IMR-90 (cell line): ENCODE data around the gene FN1. TPM values are rescaled to one million over a fixed set of nuclear protein-coding genes. Genes with fewer than 3 reads are reported as not detected.

Experiments used
- ATAC-seq: fragments of 200-7000 bp; cut with Tn5 transposase; 2 replicates; pipeline ENCODE4 v1.9.1; 2020; ENCODE audit warnings: low read depth, mild to moderate bottlenecking, moderate library complexity
- BruUV-seq: library from RNA; stranded (reverse); fragments of 400-500 nt; replicated peaks from 2 replicates; lab custom pipeline; 2021; lab: Mats Ljungman, UMichigan
- CTCF ChIA-PET: fragments of 300-600 bp; formaldehyde crosslinking; extraction: SDS; loops from one replicate; lab custom pipeline; 2021; ENCODE audit warnings: antibody characterized with exemption; lab: Yijun Ruan, JAX
- POLR2A ChIA-PET: fragments of 300-600 bp; sonication (Branson Sonifier 250); formaldehyde crosslinking; loops from one replicate; lab custom pipeline; 2022; ENCODE audit warnings: antibody characterized with exemption; ENCODE audit not compliant: unreplicated experiment; lab: Charles Lee
- DNase-seq: peaks from one replicate; pipeline ENCODE4 v3.0.0; 2013
- H2AFZ ChIP-seq: replicated peaks from 2 replicates; pipeline ENCODE3; 2013; ENCODE audit warnings: low read length, mild to moderate bottlenecking; ENCODE audit not compliant: poor library complexity
- H2AK5ac ChIP-seq: 2 replicates; pipeline ENCODE4 v1.6.1; 2013; ENCODE audit warnings: low read depth, low read length, inconsistent platforms
- H2AK9ac ChIP-seq: replicated peaks from 2 replicates; pipeline ENCODE3; 2013; ENCODE audit warnings: mild to moderate bottlenecking, low read depth, low read length, moderate library complexity; ENCODE audit not compliant: poor library complexity
- H2BK120ac ChIP-seq: 2 replicates; pipeline ENCODE4 v1.6.1; 2013; ENCODE audit warnings: low read depth, low read length, inconsistent platforms
- H2BK15ac ChIP-seq: 3 replicates; pipeline ENCODE4 v1.6.1; 2013; ENCODE audit warnings: low read depth, low read length, inconsistent platforms
- H2BK20ac ChIP-seq: 2 replicates; pipeline ENCODE4 v1.6.1; 2013; ENCODE audit warnings: low read depth, mild to moderate bottlenecking, inconsistent platforms, low read length, moderate library complexity
- H2BK5ac ChIP-seq: 2 replicates; pipeline ENCODE4 v1.6.1; 2013; ENCODE audit warnings: mild to moderate bottlenecking, low read depth, low read length, inconsistent platforms; ENCODE audit not compliant: poor library complexity, severe bottlenecking
- H3K14ac ChIP-seq: replicated peaks from 2 replicates; pipeline ENCODE4 v1.6.1; 2013; ENCODE audit warnings: low read depth, low read length, inconsistent platforms
- H3K18ac ChIP-seq: 2 replicates; pipeline ENCODE4 v1.6.1; 2013; ENCODE audit warnings: low read depth, low read length, control low read depth
- H3K23ac ChIP-seq: 2 replicates; pipeline ENCODE4 v1.6.1; 2013; ENCODE audit warnings: low read depth, low read length, inconsistent platforms
- H3K27ac ChIP-seq: 2 replicates; pipeline ENCODE4 v1.5.1; 2013; ENCODE audit warnings: mild to moderate bottlenecking, control low read depth, low read length; ENCODE audit not compliant: insufficient read depth
- H3K27me3 ChIP-seq: 2 replicates; pipeline ENCODE4 v1.6.1; 2013; ENCODE audit warnings: low read length; ENCODE audit not compliant: control insufficient read depth, insufficient read depth
- H3K36me3 ChIP-seq: 2 replicates; pipeline ENCODE4 v1.6.1; 2013; ENCODE audit warnings: low read length, mixed read lengths; ENCODE audit not compliant: control insufficient read depth, insufficient read depth
- H3K4ac ChIP-seq: 2 replicates; pipeline ENCODE4 v1.6.1; 2013; ENCODE audit warnings: low read depth, low read length, inconsistent platforms
- H3K4me1 ChIP-seq: 2 replicates; pipeline ENCODE4 v1.6.1; 2013; ENCODE audit warnings: low read length, mixed read lengths; ENCODE audit not compliant: control insufficient read depth, insufficient read depth
- H3K4me2 ChIP-seq: 2 replicates; pipeline ENCODE4 v1.6.1; 2013; ENCODE audit warnings: low read depth, mild to moderate bottlenecking, control low read depth, low read length, moderate library complexity
- H3K4me3 ChIP-seq: 2 replicates; pipeline ENCODE4 v1.5.1; 2013; ENCODE audit warnings: low read depth, mild to moderate bottlenecking, control low read depth, low read length, moderate library complexity; ENCODE audit not compliant: insufficient read depth
- H3K56ac ChIP-seq: 2 replicates; pipeline ENCODE4 v1.6.1; 2013; ENCODE audit warnings: low read length, inconsistent platforms; ENCODE audit not compliant: insufficient read depth; ENCODE audit errors: extremely low read depth
- H3K79me1 ChIP-seq, 2 experiments: 2 replicates each; pipeline ENCODE4 v1.6.1; 2013; ENCODE audit warnings: low read length in 2 of 2, inconsistent platforms in 1 of 2, low read depth in 1 of 2
- H3K9ac ChIP-seq: 2 replicates; pipeline ENCODE4 v1.6.1; 2013; ENCODE audit warnings: low read depth, low read length, control low read depth
- H3K9me1 ChIP-seq: 2 replicates; pipeline ENCODE4 v1.6.1; 2013; ENCODE audit warnings: low read length, inconsistent platforms; ENCODE audit not compliant: insufficient read depth
- H3K9me3 ChIP-seq: 2 replicates; pipeline ENCODE4 v1.6.1; 2013; ENCODE audit warnings: low read length; ENCODE audit not compliant: control insufficient read depth, insufficient read depth
- H4K20me1 ChIP-seq: 2 replicates; pipeline ENCODE4 v1.6.1; 2013; ENCODE audit warnings: low read length, inconsistent platforms; ENCODE audit not compliant: insufficient read depth
- H4K5ac ChIP-seq: 2 replicates; pipeline ENCODE4 v1.6.1; 2013; ENCODE audit warnings: mild to moderate bottlenecking, low read depth, low read length, control low read depth
- H4K8ac ChIP-seq, 2 experiments: 2 replicates each; pipeline ENCODE4 v1.6.1; 2013; ENCODE audit warnings: low read depth in 2 of 2, low read length in 2 of 2, control low read depth in 1 of 2, inconsistent platforms in 1 of 2
- H4K91ac ChIP-seq: 2 replicates; pipeline ENCODE4 v1.6.1; 2013; ENCODE audit warnings: low read depth, low read length, inconsistent platforms; ENCODE audit not compliant: insufficient read depth
- CHD1 ChIP-seq: IDR thresholded peaks from 2 replicates; pipeline ENCODE4 v1.6.1; 2012; ENCODE audit warnings: low read depth, low read length, improper control_type of control experiment
- MXI1 ChIP-seq: IDR thresholded peaks from 2 replicates; pipeline ENCODE4 v1.6.1; 2012; ENCODE audit warnings: low read depth, mild to moderate bottlenecking, low read length, moderate library complexity, borderline replicate concordance
- POLR2A ChIP-seq: IDR thresholded peaks from 2 replicates; pipeline ENCODE4 v1.6.1; 2012; ENCODE audit warnings: mild to moderate bottlenecking, low read depth, low read length
- WGBS, 2 experiments: methylation state at CpG; one replicate each; pipeline versions ENCODE4 v1.1.5 to v1.1.7; 2013; ENCODE audit warnings: missing lambda C conversion rate in 2 of 2; ENCODE audit not compliant: insufficient read length in 1 of 2; ENCODE audit errors: extremely low coverage in 2 of 2; 5-methylcytosine and 5-hydroxymethylcytosine counted together
- dilution Hi-C: fragments of 300-500 bp; cut with HindIII; formaldehyde crosslinking; loops from one replicate; pipeline ENCODE4 v1.14.3; 2018; ENCODE audit warnings: low sequenced_read_pairs; ENCODE audit not compliant: unreplicated experiment
- in situ Hi-C: fragments of 300-500 bp; cut with MboI; formaldehyde crosslinking; loops from 3 replicates; pipeline ENCODE4 v1.14.3; 2019; ENCODE audit warnings: low sequenced_read_pairs, inconsistent platforms, mixed read lengths
- intact Hi-C: fragments of 100-400 bp; cut with micrococcal nuclease; formaldehyde crosslinking; loops from 2 replicates; pipeline ENCODE4 v1.10.0; 2022
- polyA plus RNA-seq, 3 experiments: library from polyadenylated mRNA; depleted of rRNA; stranded (reverse); fragments of >200 nt; gene quantifications; 2 replicates each; pipeline ENCODE4 v1.2.3, GENCODE V29; 2012; ENCODE audit warnings: low replicate concordance in 1 of 3
- total RNA-seq: library from RNA; depleted of rRNA; stranded (reverse); fragments of >200 nt; gene quantifications from 2 replicates; pipeline ENCODE4 v1.2.3, GENCODE V29; 2012

Gene FN1
- total and polyA plus RNA-seq, 2 of the 4 experiments (the other 2 are of a cell fraction) = 8,243 to 13,004 TPM

- Histone ChIP-seq H3K18ac (peak overlapping the region; percentile 62), H3K4me1 (peaks cover 8% of the 10 kb centered on the region), H4K20me1 (peaks cover 9% of the 10 kb centered on the region), H3K4me2 (peak overlapping the region; percentile 63), H3K9me1 (peaks cover 13% of the 10 kb centered on the region), H4K8ac (peak overlapping the region; percentile 72 to 90), H4K91ac (peak overlapping the region; percentile 47), H2AK5ac (peak overlapping the region; percentile 85), H4K5ac (peak overlapping the region; percentile 2), H3K9me3 (no peaks in the 10 kb centered on the region), H3K56ac (peak overlapping the region; percentile 97), H2BK20ac (no peak overlapping the region), H3K27ac (peak overlapping the region; percentile 94), H2BK15ac (peak overlapping the region; percentile 51; the same call in 1 of the 3 replicates), H3K4ac (peak overlapping the region; percentile 76), H3K23ac (peak overlapping the region; percentile 83), H3K36me3 (peaks cover 22% of the 10 kb centered on the region), H3K4me3 (peak overlapping the region; percentile 65), H2BK120ac (peak overlapping the region; percentile 79), H3K27me3 (no peaks in the 10 kb centered on the region), H2AK9ac (peak overlapping the region; percentile 93), H3K14ac (peak overlapping the region; percentile 97), H2BK5ac (peak overlapping the region; percentile 92), H3K9ac (peak overlapping the region; percentile 99), H3K79me1 (peaks cover 16 to 38% of the 10 kb centered on the region in 2 experiments), H2AFZ (peak overlapping the region; percentile 36)
- TF ChIP-seq CHD1 = 0 out of 2 replicates have a peak, but pooled peaks have one; percentile 26
- TF ChIP-seq POLR2A = no peak
- TF ChIP-seq MXI1 = peak; percentile 71
- POLR2A ChIA-PET = interaction anchor here (0.8 kb wide), 2 partner anchors 163 to 351 kb away, joined by 3 read pairs; no protein-coding TSS in a partner anchor
- dilution Hi-C loops = no loop called here
- DNase-seq (no peak), ATAC-seq (peak; percentile 1)
- WGBS, 2 experiments = 5% methylated on average over 4 of the region's 31 CpGs; no CpG with 5 or more reads in 1 of the 2 experiments
- intact Hi-C loops = loop anchor here (5.0 kb wide), 1 partner anchor 347 kb away; no protein-coding TSS in a partner anchor
- in situ Hi-C loops = loop anchor here (10.0 kb wide), 1 partner anchor 479 kb away; no protein-coding TSS in a partner anchor
- CTCF ChIA-PET = no interaction called here
- BruUV-seq = no TSS peak
Measured at GRCh38 chr2:215435280-215435869, 493 bp downstream of the FN1 start.
